ENCODE data around the gene FBXO48. TPM values are rescaled to one million over a fixed set of nuclear protein-coding genes. Genes with fewer than 3 reads are reported as not detected.

Gene FBXO48
- polyA plus RNA-seq, 1 of the 3 experiments (the other 2 are of a cell fraction): 0.30 TPM

GRCh38 chr2:68452158-68452900, 14.8 kb downstream of the FBXO48 start (continued):
- TF ChIP-seq RAD21 (IDR thresholded peaks at IDR 0.05; ENCODE audit: low read length): no peak
- TF ChIP-seq, protein P1, sequence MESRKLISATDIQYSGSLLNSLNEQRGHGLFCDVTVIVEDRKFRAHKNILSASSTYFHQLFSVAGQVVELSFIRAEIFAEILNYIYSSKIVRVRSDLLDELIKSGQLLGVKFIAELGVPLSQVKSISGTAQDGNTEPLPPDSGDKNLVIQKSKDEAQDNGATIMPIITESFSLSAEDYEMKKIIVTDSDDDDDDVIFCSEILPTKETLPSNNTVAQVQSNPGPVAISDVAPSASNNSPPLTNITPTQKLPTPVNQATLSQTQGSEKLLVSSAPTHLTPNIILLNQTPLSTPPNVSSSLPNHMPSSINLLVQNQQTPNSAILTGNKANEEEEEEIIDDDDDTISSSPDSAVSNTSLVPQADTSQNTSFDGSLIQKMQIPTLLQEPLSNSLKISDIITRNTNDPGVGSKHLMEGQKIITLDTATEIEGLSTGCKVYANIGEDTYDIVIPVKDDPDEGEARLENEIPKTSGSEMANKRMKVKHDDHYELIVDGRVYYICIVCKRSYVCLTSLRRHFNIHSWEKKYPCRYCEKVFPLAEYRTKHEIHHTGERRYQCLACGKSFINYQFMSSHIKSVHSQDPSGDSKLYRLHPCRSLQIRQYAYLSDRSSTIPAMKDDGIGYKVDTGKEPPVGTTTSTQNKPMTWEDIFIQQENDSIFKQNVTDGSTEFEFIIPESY (IDR thresholded peaks at IDR 0.05; ENCODE audit: borderline replicate concordance, low read depth): no peak
- TF ChIP-seq MXI1 (IDR thresholded peaks at IDR 0.05; ENCODE audit: low read depth, low read length): no peak

- no peak for DNase-seq
- H4K20me1 ChIP-seq (ENCODE audit: insufficient read depth): no peaks in the 10 kb centered on the region
- no peaks in the 10 kb centered on the region for H3K36me3 ChIP-seq (replicated peaks in 1 of 2; ENCODE audit: control insufficient read depth in 1 of 2, insufficient read depth in 2 of 2, low read length in 1 of 2)
- no peaks in the 10 kb centered on the region for H3K79me2 ChIP-seq (ENCODE audit: insufficient read depth)
- H3K4me1 ChIP-seq (ENCODE audit: control insufficient read depth in 1 of 2, insufficient read depth in 2 of 2, low read depth in 1 of 2, low read length in 1 of 2): no peaks in the 10 kb centered on the region
- H3K27me3 ChIP-seq (ENCODE audit: insufficient read depth): no peaks in the 10 kb centered on the region
- no peaks in the 10 kb centered on the region for H3K9me2 ChIP-seq
- H3K4me3 ChIP-seq (ENCODE audit: low read depth in 2 of 2, low read length in 1 of 2): no peak overlapping the region
- H3K9ac ChIP-seq: no peak overlapping the region
- H3F3A ChIP-seq (replicated peaks; ENCODE audit: insufficient read depth): no peaks in the 10 kb centered on the region
- WGBS (ENCODE audit: low lambda C conversion rate): 85% methylated on average over 23 of the region's 24 CpGs
- no peak overlapping the region for H2AFZ ChIP-seq (ENCODE audit: low read depth)
- H3K9me3 ChIP-seq: no peaks in the 10 kb centered on the region
- no peak overlapping the region for H3K27ac ChIP-seq (ENCODE audit: low read depth in 2 of 2, low read length in 1 of 2)
- CTCF ChIA-PET: interaction anchor here (1.1 to 1.3 kb wide), 2 partner anchors 15 to 105 kb away, joined by 4 to 5 read pairs; no protein-coding TSS in a partner anchor
- H3K4me2 ChIP-seq: no peak overlapping the region
- POLR2A ChIA-PET: interaction anchor here (0.5 kb wide), 1 partner anchor 979 kb away, joined by 3 read pairs; no protein-coding TSS in a partner anchor
- no peak for TF ChIP-seq REST (IDR thresholded peaks at IDR 0.05; ENCODE audit: low read depth, low read length)
- TF ChIP-seq FOSL2 (IDR thresholded peaks at IDR 0.05; ENCODE audit: borderline replicate concordance, low read depth): no peak
- TF ChIP-seq, protein P2, sequence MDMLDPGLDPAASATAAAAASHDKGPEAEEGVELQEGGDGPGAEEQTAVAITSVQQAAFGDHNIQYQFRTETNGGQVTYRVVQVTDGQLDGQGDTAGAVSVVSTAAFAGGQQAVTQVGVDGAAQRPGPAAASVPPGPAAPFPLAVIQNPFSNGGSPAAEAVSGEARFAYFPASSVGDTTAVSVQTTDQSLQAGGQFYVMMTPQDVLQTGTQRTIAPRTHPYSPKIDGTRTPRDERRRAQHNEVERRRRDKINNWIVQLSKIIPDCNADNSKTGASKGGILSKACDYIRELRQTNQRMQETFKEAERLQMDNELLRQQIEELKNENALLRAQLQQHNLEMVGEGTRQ (IDR thresholded peaks at IDR 0.05; ENCODE audit: borderline replicate concordance, low read depth, low read length): no peak
- TF ChIP-seq, protein P1 (IDR thresholded peaks at IDR 0.05; ENCODE audit: borderline replicate concordance, low read depth): no peak
- TF ChIP-seq GABPA (IDR thresholded peaks at IDR 0.05; ENCODE audit: low read depth): no peak
- no peak for TF ChIP-seq MXI1 (IDR thresholded peaks at IDR 0.05; ENCODE audit: low read depth, low read length)
- TF ChIP-seq USF1 (IDR thresholded peaks at IDR 0.05; ENCODE audit: borderline replicate concordance, low read depth): no peak
- TF ChIP-seq, protein P3, sequence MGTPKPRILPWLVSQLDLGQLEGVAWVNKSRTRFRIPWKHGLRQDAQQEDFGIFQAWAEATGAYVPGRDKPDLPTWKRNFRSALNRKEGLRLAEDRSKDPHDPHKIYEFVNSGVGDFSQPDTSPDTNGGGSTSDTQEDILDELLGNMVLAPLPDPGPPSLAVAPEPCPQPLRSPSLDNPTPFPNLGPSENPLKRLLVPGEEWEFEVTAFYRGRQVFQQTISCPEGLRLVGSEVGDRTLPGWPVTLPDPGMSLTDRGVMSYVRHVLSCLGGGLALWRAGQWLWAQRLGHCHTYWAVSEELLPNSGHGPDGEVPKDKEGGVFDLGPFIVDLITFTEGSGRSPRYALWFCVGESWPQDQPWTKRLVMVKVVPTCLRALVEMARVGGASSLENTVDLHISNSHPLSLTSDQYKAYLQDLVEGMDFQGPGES (IDR thresholded peaks at IDR 0.05; ENCODE audit: low read depth, low read length): no peak
- TF ChIP-seq ELF1 (IDR thresholded peaks at IDR 0.05): no peak
- TF ChIP-seq TEAD4 (IDR thresholded peaks at IDR 0.05; ENCODE audit: borderline replicate concordance, insufficient read depth): no peak
Measured at GRCh38 chr2:68448671-68449653, 18.1 kb downstream of the FBXO48 start.

All from SK-N-SH (cell line).